H1 (cell line): ENCODE measurements around the gene ANP32B. TPM values are rescaled to one million over a fixed set of nuclear protein-coding genes. Genes with fewer than 3 reads are reported as not detected.

ENCODE experiments used
- ATF2 ChIP-seq: IDR thresholded peaks from 2 replicates; pipeline ENCODE4 v1.6.1; 2012; ENCODE audit warnings: low read length, inconsistent platforms
- CHD2 ChIP-seq: IDR thresholded peaks from 2 replicates; pipeline ENCODE4 v1.6.1; 2012; ENCODE audit warnings: low read length, improper control_type of control experiment
- EGR1 ChIP-seq: IDR thresholded peaks from 2 replicates; pipeline ENCODE4 v1.6.1; 2011; ENCODE audit warnings: low read depth, low read length, borderline replicate concordance
- EZH2 ChIP-seq: fragments of 200-600 bp; sonication (generic); IDR thresholded peaks from 2 replicates; pipeline ENCODE4 v1.7.1; 2012; ENCODE audit warnings: low read depth, mild to moderate bottlenecking, moderate library complexity, low read length, inconsistent platforms; ENCODE audit not compliant: severe bottlenecking
- HDAC6 ChIP-seq: IDR thresholded peaks from one replicate; pipeline ENCODE4 v1.7.1; 2012; ENCODE audit warnings: low read depth, mild to moderate bottlenecking, inconsistent platforms, low read length, moderate library complexity
- KDM4A ChIP-seq: IDR thresholded peaks from one replicate; pipeline ENCODE4 v1.7.1; 2012; ENCODE audit warnings: low read depth, mild to moderate bottlenecking, moderate library complexity, low read length, inconsistent platforms; ENCODE audit not compliant: severe bottlenecking
- MAFK ChIP-seq: IDR thresholded peaks from 2 replicates; pipeline ENCODE4 v1.6.1; 2012; ENCODE audit warnings: low read depth, mild to moderate bottlenecking, improper control_type of control experiment, low read length
- TCF12 ChIP-seq: IDR thresholded peaks from 2 replicates; pipeline ENCODE4 v1.6.1; 2011; ENCODE audit warnings: low read depth, mild to moderate bottlenecking, low read length
- TEAD4 ChIP-seq: IDR thresholded peaks from 2 replicates; pipeline ENCODE4 v1.6.1; 2012; ENCODE audit warnings: low read depth, low read length, inconsistent platforms, mixed read lengths
- polyA plus RNA-seq, 7 experiments: library from polyadenylated mRNA; depleted of rRNA in 3 of 7; stranded (reverse) in 5 of 7; unstranded in 2 of 7; fragments of >200 nt in 5 of 7; fragments of 200-250 nt in 2 of 7; gene quantifications; 1 replicate in 5 of 7; 2 replicates in 1 of 7; 4 replicates in 1 of 7; pipeline versions ENCODE4 v1.2.1 to v1.2.3, GENCODE V29; 2011 to 2013; ENCODE audit warnings: missing spikeins in 2 of 7, mixed read lengths in 2 of 7
- total RNA-seq: library from RNA; stranded (reverse); fragmentation: NEBNext Ultra II Directional; extraction: Animal tissue kit (Norgen Biotek cat#: 25700); gene quantifications from 2 replicates; pipeline ENCODE4 v1.2.1, GENCODE V29; 2021

ANP32B gene
- total and polyA plus RNA-seq, 2 of the 8 experiments (the other 6 are each of a cell fraction or from before 2014, with no cell fraction given): 7.6 to 88.1 TPM

GRCh38 chr9:97981846-97982682, 1.1 kb upstream of the ANP32B start (continued):
- TF ChIP-seq CHD2 (no peak), TCF12 (peak; percentile 76; the same call in 1 of the 2 replicates), KDM4A (no peak), TEAD4 (peak; percentile 47; the same call in 1 of the 2 replicates), ATF2 (no peak; the same call in 1 of the 2 replicates), HDAC6 (no peak), EZH2 (peak; percentile 23), EGR1 (peak; percentile 29; the same call in 1 of the 2 replicates), MAFK (no peak)
- TF ChIP-seq, all 59 proteins: peak for 8
